B cell (primary cell): ENCODE results near the gene DCP1A. TPM values are rescaled to one million over a fixed set of nuclear protein-coding genes. Genes with fewer than 3 reads are reported as not detected.

Experiments
- ATAC-seq: fragments of 200-7000 bp; cut with Tn5 transposase; one replicate; pipeline ENCODE4 v1.10.0; 2021; ENCODE audit warnings: low read depth, mild to moderate bottlenecking, moderate number of reproducible peaks, moderate library complexity
- CTCF ChIA-PET: fragments of 350-600 bp; sonication (Branson Sonifier 250); formaldehyde crosslinking; loops from one replicate; lab custom pipeline; 2021; ENCODE audit warnings: antibody characterized with exemption, inconsistent platforms; lab: Charles Lee
- POLR2A ChIA-PET: fragments of 350-600 bp; sonication (Branson Sonifier 250); formaldehyde crosslinking; loops from one replicate; lab custom pipeline; 2021; ENCODE audit warnings: antibody characterized with exemption; lab: Charles Lee
- DNase-seq: peaks from one replicate; pipeline ENCODE4 v3.0.0; 2013
- H2AFZ ChIP-seq: 2 replicates; pipeline ENCODE4 v1.6.1; 2012; ENCODE audit warnings: mild to moderate bottlenecking, low read depth, low read length; ENCODE audit not compliant: insufficient read depth, poor library complexity, severe bottlenecking
- H3K27ac ChIP-seq, 2 donors: 1 replicate in 1 of 2; 2 replicates in 1 of 2; pipeline ENCODE4 v1.5.1; 2012 to 2013; ENCODE audit warnings: low read length in 2 of 2, mild to moderate bottlenecking in 2 of 2, moderate library complexity in 1 of 2
- H3K27me3 ChIP-seq, 4 experiments: fragments of 200-600 bp in 1 of 4; sonication (generic) in 1 of 4; replicated peaks in 1 of 4; 1 replicate in 2 of 4; 2 replicates in 2 of 4; pipeline versions ENCODE4 v1.6.1 to v1.7.0; 2013 to 2016; ENCODE audit warnings: low read length in 3 of 4, mild to moderate bottlenecking in 2 of 4, mixed read lengths in 1 of 4, moderate library complexity in 1 of 4; ENCODE audit not compliant: insufficient read depth in 4 of 4, control insufficient read depth in 3 of 4; ENCODE audit errors: control extremely low read depth in 1 of 4
- H3K36me3 ChIP-seq, 2 experiments: replicated peaks in 1 of 2; 1 replicate in 1 of 2; 2 replicates in 1 of 2; pipeline versions ENCODE4 v1.6.1 to v1.7.1; 2013; ENCODE audit warnings: low read length in 1 of 2; ENCODE audit not compliant: insufficient read depth in 2 of 2, control insufficient read depth in 1 of 2; ENCODE audit errors: control extremely low read depth in 1 of 2, extremely low read depth in 1 of 2
- H3K4me1 ChIP-seq, 2 donors: fragments of 200-600 bp in 1 of 2; sonication (generic) in 1 of 2; 1 replicate in 1 of 2; 2 replicates in 1 of 2; pipeline versions ENCODE4 v1.5.1 to v1.6.1; 2013 to 2017; ENCODE audit warnings: low read length in 2 of 2; ENCODE audit not compliant: control insufficient read depth in 2 of 2, insufficient read depth in 2 of 2
- H3K4me2 ChIP-seq: replicated peaks from 2 replicates; pipeline ENCODE3; 2012; ENCODE audit warnings: mild to moderate bottlenecking, low read depth, low read length; ENCODE audit not compliant: poor library complexity, severe bottlenecking
- H3K4me3 ChIP-seq, 5 experiments: fragments of 200-600 bp in 1 of 5; sonication (generic) in 1 of 5; 1 replicate in 3 of 5; 2 replicates in 2 of 5; pipeline versions ENCODE4 v1.5.1 to v1.7.0; 2011 to 2016; ENCODE audit warnings: low read length in 4 of 5, mild to moderate bottlenecking in 4 of 5, low read depth in 2 of 5, control low read depth in 1 of 5, moderate library complexity in 1 of 5; ENCODE audit not compliant: insufficient read depth in 1 of 5; ENCODE audit errors: control extremely low read depth in 1 of 5, extremely low read depth in 1 of 5
- H3K79me2 ChIP-seq: fragments of 200-600 bp; sonication (generic); one replicate; pipeline ENCODE4 v1.6.0; 2016; ENCODE audit warnings: low read length; ENCODE audit not compliant: control insufficient read depth, insufficient read depth
- H3K9ac ChIP-seq: fragments of 200-600 bp; sonication (generic); 2 replicates; pipeline ENCODE4 v1.6.1; 2017; ENCODE audit warnings: mild to moderate bottlenecking, low read length, moderate library complexity
- H3K9me3 ChIP-seq, 3 donors: one replicate each; pipeline versions ENCODE4 v1.6.1 to v1.7.1; 2013; ENCODE audit warnings: low read length in 2 of 3; ENCODE audit not compliant: control insufficient read depth in 2 of 3, insufficient read depth in 1 of 3; ENCODE audit errors: control extremely low read depth in 1 of 3
- H4K20me1 ChIP-seq: 2 replicates; pipeline ENCODE4 v1.6.0; 2012; ENCODE audit warnings: mild to moderate bottlenecking, low read length; ENCODE audit not compliant: insufficient read depth, control insufficient read depth, poor library complexity, severe bottlenecking
- H3K27ac Mint-ChIP-seq: one replicate; pipeline ENCODE4 v1.8.0; 2021; ENCODE audit warnings: mixed read lengths
- H3K27me3 Mint-ChIP-seq: one replicate; pipeline ENCODE4 v1.8.0; 2021; ENCODE audit warnings: mixed read lengths
- H3K4me1 Mint-ChIP-seq: one replicate; pipeline ENCODE4 v1.8.0; 2021; ENCODE audit warnings: mixed read lengths
- H3K4me3 Mint-ChIP-seq: one replicate; pipeline ENCODE4 v1.8.0; 2021; ENCODE audit warnings: mixed read lengths
- H3K9me3 Mint-ChIP-seq: one replicate; pipeline ENCODE4 v1.8.0; 2022; ENCODE audit warnings: mixed read lengths; ENCODE audit not compliant: insufficient read depth
- CTCF ChIP-seq: fragments of 200-600 bp; IDR thresholded peaks from one replicate; pipeline ENCODE4 v1.8.0; 2022; ENCODE audit warnings: antibody characterized with exemption, mild to moderate bottlenecking
- EZH2 ChIP-seq: IDR thresholded peaks from 2 replicates; pipeline ENCODE4 v1.6.1; 2012; ENCODE audit warnings: borderline replicate concordance, low read depth, mild to moderate bottlenecking, moderate library complexity, low read length; ENCODE audit not compliant: insufficient read depth, poor library complexity, severe bottlenecking
- WGBS: methylation state at CpG from one replicate; pipeline ENCODE4 v1.1.5; 2013; ENCODE audit warnings: missing lambda C conversion rate; ENCODE audit not compliant: insufficient coverage; 5-methylcytosine and 5-hydroxymethylcytosine counted together
- intact Hi-C: fragments of 100-400 bp; cut with micrococcal nuclease; formaldehyde crosslinking; loops from one replicate; pipeline ENCODE4 v1.10.0; 2022
- polyA plus RNA-seq: library from polyadenylated mRNA; depleted of rRNA; stranded (reverse); fragments of >200 nt; gene quantifications from 2 replicates; pipeline ENCODE4 v1.2.3, GENCODE V29; 2012
- total RNA-seq, 2 donors: library from RNA; stranded (reverse); fragments of 120-200 nt in 1 of 2; gene quantifications; 1 replicate in 1 of 2; 2 replicates in 1 of 2; pipeline versions ENCODE4 v1.2.3 to v1.2.4, GENCODE V29; 2013 to 2022

DCP1A gene
- total and polyA plus RNA-seq, 2 donors (not counting 1 experiment from before 2014, with no cell fraction given), result 16.6 to 44.6 TPM

- Mint-ChIP-seq H3K4me3 (no peak overlapping the region), H3K9me3 (peaks cover 3% of the 10 kb centered on the region), H3K4me1 (no peaks in the 10 kb centered on the region), H3K27ac (no peak overlapping the region), H3K27me3 (peaks cover 33% of the 10 kb centered on the region)
- Histone ChIP-seq H3K4me2 (no peak overlapping the region), H3K4me3 (no peak overlapping the region), H3K4me1 (no peaks in the 10 kb centered on the region), H3K79me2 (no peaks in the 10 kb centered on the region), H3K9ac (no peak overlapping the region), H3K27me3 (peaks cover 0 to 5% (median 0%) of the 10 kb centered on the region in 4 experiments), H4K20me1 (no peaks in the 10 kb centered on the region), H3K36me3 (no peaks in the 10 kb centered on the region), H3K9me3 (no peaks in the 10 kb centered on the region), H3K27ac (no peak overlapping the region), H2AFZ (no peak overlapping the region)
- WGBS, result 36% methylated on average over 5 of the region's 6 CpGs
- ATAC-seq (no peak), DNase-seq (no peak)
- TF ChIP-seq EZH2 (no peak), CTCF (no peak)
- intact Hi-C loops, result no loop called here
- CTCF ChIA-PET, result interaction anchor here (1.0 kb wide), 1 partner anchor 315 kb away, joined by 3 read pairs; no protein-coding TSS in a partner anchor
- POLR2A ChIA-PET, result no interaction called here
These were observed 37.4 kb upstream of the DCP1A start for GRCh38 chr3:53384465-53385423.

- DNase-seq, result no peak
These were observed 34.8 kb upstream of the DCP1A start for GRCh38 chr3:53382106-53382505.

More at GRCh38 chr3:53382106-53382505, 34.8 kb upstream of the DCP1A start:
- ChIA-PET POLR2A (no interaction called here), CTCF (no interaction called here)
- H3K79me2 ChIP-seq, result no peaks in the 10 kb centered on the region
- H3K27ac ChIP-seq, result no peak overlapping the region
- TF ChIP-seq EZH2 (no peak), CTCF (no peak)
- no peak overlapping the region for H3K4me3 ChIP-seq
- no peaks in the 10 kb centered on the region for H3K36me3 ChIP-seq
- Mint-ChIP-seq H3K27ac (no peak overlapping the region), H3K4me3 (no peak overlapping the region), H3K9me3 (peaks cover 3% of the 10 kb centered on the region), H3K4me1 (no peaks in the 10 kb centered on the region), H3K27me3 (peaks cover 30% of the 10 kb centered on the region)
- peaks cover 0 to 4% (median 0%) of the 10 kb centered on the region in 4 experiments for H3K27me3 ChIP-seq
- 100% methylated on average over 2 of the region's 4 CpGs for WGBS
- no peak overlapping the region for H3K9ac ChIP-seq
- no peaks in the 10 kb centered on the region for H3K4me1 ChIP-seq
- no peaks in the 10 kb centered on the region for H4K20me1 ChIP-seq
- no peaks in the 10 kb centered on the region for H3K9me3 ChIP-seq
- no peak overlapping the region for H3K4me2 ChIP-seq
- no peak for ATAC-seq
- no peak overlapping the region for H2AFZ ChIP-seq
- intact Hi-C loops, result no loop called here
